ENCODE measurements around the gene CCDC27.

GRCh38 chr1:3772715-3773571, 20.7 kb downstream of the CCDC27 start, which contains the start of gene SMIM1:
- TF ChIP-seq CTCF (IDR thresholded peaks at IDR 0.05; ENCODE audit: insufficient read depth, low read length) (no peak), REST (IDR thresholded peaks at IDR 0.05; ENCODE audit: insufficient replicate concordance, low read depth) (no peak)

Data from HL-60 (cell line).